IMR-90 (cell line): Measurements from ENCODE around the gene MOV10L1. TPM values are rescaled to one million over a fixed set of nuclear protein-coding genes. Genes with fewer than 3 reads are reported as not detected.

Source experiments
- ATAC-seq: fragments of 200-7000 bp; cut with Tn5 transposase; 2 replicates; pipeline ENCODE4 v1.9.1; 2020; ENCODE audit warnings: low read depth, mild to moderate bottlenecking, moderate library complexity
- BruUV-seq: library from RNA; stranded (reverse); fragments of 400-500 nt; replicated peaks from 2 replicates; lab custom pipeline; 2021; lab: Mats Ljungman, UMichigan
- CTCF ChIA-PET: fragments of 300-600 bp; formaldehyde crosslinking; extraction: SDS; loops from one replicate; lab custom pipeline; 2021; ENCODE audit warnings: antibody characterized with exemption; lab: Yijun Ruan, JAX
- POLR2A ChIA-PET: fragments of 300-600 bp; sonication (Branson Sonifier 250); formaldehyde crosslinking; loops from one replicate; lab custom pipeline; 2022; ENCODE audit warnings: antibody characterized with exemption; ENCODE audit not compliant: unreplicated experiment; lab: Charles Lee
- DNase-seq: peaks from one replicate; pipeline ENCODE4 v3.0.0; 2013
- H2AFZ ChIP-seq: replicated peaks from 2 replicates; pipeline ENCODE3; 2013; ENCODE audit warnings: low read length, mild to moderate bottlenecking; ENCODE audit not compliant: poor library complexity
- H2AK5ac ChIP-seq: 2 replicates; pipeline ENCODE4 v1.6.1; 2013; ENCODE audit warnings: low read depth, low read length, inconsistent platforms
- H2AK9ac ChIP-seq: replicated peaks from 2 replicates; pipeline ENCODE3; 2013; ENCODE audit warnings: mild to moderate bottlenecking, low read depth, low read length, moderate library complexity; ENCODE audit not compliant: poor library complexity
- H2BK120ac ChIP-seq: 2 replicates; pipeline ENCODE4 v1.6.1; 2013; ENCODE audit warnings: low read depth, low read length, inconsistent platforms
- H2BK15ac ChIP-seq: 3 replicates; pipeline ENCODE4 v1.6.1; 2013; ENCODE audit warnings: low read depth, low read length, inconsistent platforms
- H2BK20ac ChIP-seq: 2 replicates; pipeline ENCODE4 v1.6.1; 2013; ENCODE audit warnings: low read depth, mild to moderate bottlenecking, inconsistent platforms, low read length, moderate library complexity
- H2BK5ac ChIP-seq: 2 replicates; pipeline ENCODE4 v1.6.1; 2013; ENCODE audit warnings: mild to moderate bottlenecking, low read depth, low read length, inconsistent platforms; ENCODE audit not compliant: poor library complexity, severe bottlenecking
- H3K14ac ChIP-seq: replicated peaks from 2 replicates; pipeline ENCODE4 v1.6.1; 2013; ENCODE audit warnings: low read depth, low read length, inconsistent platforms
- H3K18ac ChIP-seq: 2 replicates; pipeline ENCODE4 v1.6.1; 2013; ENCODE audit warnings: low read depth, low read length, control low read depth
- H3K23ac ChIP-seq: 2 replicates; pipeline ENCODE4 v1.6.1; 2013; ENCODE audit warnings: low read depth, low read length, inconsistent platforms
- H3K27ac ChIP-seq: 2 replicates; pipeline ENCODE4 v1.5.1; 2013; ENCODE audit warnings: mild to moderate bottlenecking, control low read depth, low read length; ENCODE audit not compliant: insufficient read depth
- H3K27me3 ChIP-seq: 2 replicates; pipeline ENCODE4 v1.6.1; 2013; ENCODE audit warnings: low read length; ENCODE audit not compliant: control insufficient read depth, insufficient read depth
- H3K36me3 ChIP-seq: 2 replicates; pipeline ENCODE4 v1.6.1; 2013; ENCODE audit warnings: low read length, mixed read lengths; ENCODE audit not compliant: control insufficient read depth, insufficient read depth
- H3K4ac ChIP-seq: 2 replicates; pipeline ENCODE4 v1.6.1; 2013; ENCODE audit warnings: low read depth, low read length, inconsistent platforms
- H3K4me1 ChIP-seq: 2 replicates; pipeline ENCODE4 v1.6.1; 2013; ENCODE audit warnings: low read length, mixed read lengths; ENCODE audit not compliant: control insufficient read depth, insufficient read depth
- H3K4me2 ChIP-seq: 2 replicates; pipeline ENCODE4 v1.6.1; 2013; ENCODE audit warnings: low read depth, mild to moderate bottlenecking, control low read depth, low read length, moderate library complexity
- H3K4me3 ChIP-seq: 2 replicates; pipeline ENCODE4 v1.5.1; 2013; ENCODE audit warnings: low read depth, mild to moderate bottlenecking, control low read depth, low read length, moderate library complexity; ENCODE audit not compliant: insufficient read depth
- H3K56ac ChIP-seq: 2 replicates; pipeline ENCODE4 v1.6.1; 2013; ENCODE audit warnings: low read length, inconsistent platforms; ENCODE audit not compliant: insufficient read depth; ENCODE audit errors: extremely low read depth
- H3K79me1 ChIP-seq, 2 experiments: 2 replicates each; pipeline ENCODE4 v1.6.1; 2013; ENCODE audit warnings: low read length in 2 of 2, inconsistent platforms in 1 of 2, low read depth in 1 of 2
- H3K9ac ChIP-seq: 2 replicates; pipeline ENCODE4 v1.6.1; 2013; ENCODE audit warnings: low read depth, low read length, control low read depth
- H3K9me1 ChIP-seq: 2 replicates; pipeline ENCODE4 v1.6.1; 2013; ENCODE audit warnings: low read length, inconsistent platforms; ENCODE audit not compliant: insufficient read depth
- H3K9me3 ChIP-seq: 2 replicates; pipeline ENCODE4 v1.6.1; 2013; ENCODE audit warnings: low read length; ENCODE audit not compliant: control insufficient read depth, insufficient read depth
- H4K20me1 ChIP-seq: 2 replicates; pipeline ENCODE4 v1.6.1; 2013; ENCODE audit warnings: low read length, inconsistent platforms; ENCODE audit not compliant: insufficient read depth
- H4K5ac ChIP-seq: 2 replicates; pipeline ENCODE4 v1.6.1; 2013; ENCODE audit warnings: mild to moderate bottlenecking, low read depth, low read length, control low read depth
- H4K8ac ChIP-seq, 2 experiments: 2 replicates each; pipeline ENCODE4 v1.6.1; 2013; ENCODE audit warnings: low read depth in 2 of 2, low read length in 2 of 2, control low read depth in 1 of 2, inconsistent platforms in 1 of 2
- H4K91ac ChIP-seq: 2 replicates; pipeline ENCODE4 v1.6.1; 2013; ENCODE audit warnings: low read depth, low read length, inconsistent platforms; ENCODE audit not compliant: insufficient read depth
- BHLHE40 ChIP-seq: fragments of 150-350 bp; IDR thresholded peaks from 2 replicates; pipeline ENCODE4 v1.6.1; 2016; ENCODE audit warnings: mild to moderate bottlenecking, low read depth, low read length
- POLR2A ChIP-seq: IDR thresholded peaks from 2 replicates; pipeline ENCODE4 v1.6.1; 2012; ENCODE audit warnings: mild to moderate bottlenecking, low read depth, low read length
- WGBS, 2 experiments: methylation state at CpG; one replicate each; pipeline versions ENCODE4 v1.1.5 to v1.1.7; 2013; ENCODE audit warnings: missing lambda C conversion rate in 2 of 2; ENCODE audit not compliant: insufficient read length in 1 of 2; ENCODE audit errors: extremely low coverage in 2 of 2; 5-methylcytosine and 5-hydroxymethylcytosine counted together
- dilution Hi-C: fragments of 300-500 bp; cut with HindIII; formaldehyde crosslinking; loops from one replicate; pipeline ENCODE4 v1.14.3; 2018; ENCODE audit warnings: low sequenced_read_pairs; ENCODE audit not compliant: unreplicated experiment
- in situ Hi-C: fragments of 300-500 bp; cut with MboI; formaldehyde crosslinking; loops from 3 replicates; pipeline ENCODE4 v1.14.3; 2019; ENCODE audit warnings: low sequenced_read_pairs, inconsistent platforms, mixed read lengths
- intact Hi-C: fragments of 100-400 bp; cut with micrococcal nuclease; formaldehyde crosslinking; loops from 2 replicates; pipeline ENCODE4 v1.10.0; 2022
- polyA plus RNA-seq, 3 experiments: library from polyadenylated mRNA; depleted of rRNA; stranded (reverse); fragments of >200 nt; gene quantifications; 2 replicates each; pipeline ENCODE4 v1.2.3, GENCODE V29; 2012; ENCODE audit warnings: low replicate concordance in 1 of 3
- total RNA-seq: library from RNA; depleted of rRNA; stranded (reverse); fragments of >200 nt; gene quantifications from 2 replicates; pipeline ENCODE4 v1.2.3, GENCODE V29; 2012
- TF ChIP-seq, protein P1 (sequence below): conservative IDR thresholded peaks from 2 replicates; pipeline ENCODE4 v1.5.1; 2012; ENCODE audit warnings: mild to moderate bottlenecking, low read depth, low read length, improper control_type of control experiment

The MOV10L1 gene
- total and polyA plus RNA-seq, 2 of the 4 experiments (the other 2 are of a cell fraction) = 0.72 to 1.4 TPM

DNA sequence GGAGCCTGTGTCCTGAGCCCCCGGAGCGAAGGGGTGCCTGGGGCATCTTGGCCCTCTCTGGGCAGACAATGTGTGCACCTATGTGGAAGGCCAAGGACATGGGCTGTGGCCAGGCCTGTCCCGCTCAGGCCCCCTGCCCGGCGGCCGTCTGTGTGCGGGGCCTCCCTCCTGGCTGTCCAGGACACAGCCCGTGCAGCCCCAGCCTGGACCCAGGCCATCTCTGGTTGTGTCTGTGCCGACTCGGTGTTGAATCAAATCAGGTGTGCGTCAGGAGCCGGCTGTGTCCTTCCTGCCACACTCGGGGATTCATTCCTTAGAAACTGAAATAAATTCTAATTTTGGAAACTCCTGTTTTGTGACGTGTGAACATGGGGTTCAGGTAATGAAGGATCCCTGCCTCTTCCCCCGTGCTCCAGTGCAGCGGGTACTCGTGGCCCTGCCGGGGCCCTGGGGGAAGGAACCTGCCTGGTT lies 109.5 kb downstream of the MOV10L1 start:
- Histone ChIP-seq H3K4me1 (peaks cover 4% of the 10 kb centered on the region; the same call in 1 of the 2 replicates), H2AK5ac (no peak overlapping the region), H2BK120ac (no peak overlapping the region), H3K9ac (no peak overlapping the region), H3K79me1 (peaks cover 31 to 35% of the 10 kb centered on the region in 2 experiments), H3K14ac (no peak overlapping the region), H3K9me1 (0 out of 2 replicates have a peak, but pooled peaks cover 2% of the 10 kb centered on the region), H4K91ac (no peak overlapping the region), H3K4me3 (no peak overlapping the region), H2BK20ac (no peak overlapping the region), H2BK15ac (no peak overlapping the region), H3K36me3 (peaks cover 25% of the 10 kb centered on the region), H2AFZ (no peak overlapping the region), H4K20me1 (peaks cover 13% of the 10 kb centered on the region), H3K4ac (no peak overlapping the region), H3K4me2 (no peak overlapping the region), H3K27ac (no peak overlapping the region), H3K9me3 (no peaks in the 10 kb centered on the region), H3K23ac (no peak overlapping the region), H3K18ac (no peak overlapping the region), H3K56ac (no peak overlapping the region), H2AK9ac (peak overlapping the region; percentile 81), H3K27me3 (no peaks in the 10 kb centered on the region), H4K5ac (no peak overlapping the region), H2BK5ac (no peak overlapping the region), H4K8ac (no peak overlapping the region)
- dilution Hi-C loops = no loop called here
- intact Hi-C loops = no loop called here
- 86% methylated on average over 10 of the region's 18 CpGs; no CpG with 5 or more reads in 1 of the 2 experiments for WGBS, 2 experiments
- CTCF ChIA-PET = no interaction called here
- no TSS peak for BruUV-seq
- TF ChIP-seq POLR2A (no peak), BHLHE40 (no peak)
- TF ChIP-seq, protein P1, sequence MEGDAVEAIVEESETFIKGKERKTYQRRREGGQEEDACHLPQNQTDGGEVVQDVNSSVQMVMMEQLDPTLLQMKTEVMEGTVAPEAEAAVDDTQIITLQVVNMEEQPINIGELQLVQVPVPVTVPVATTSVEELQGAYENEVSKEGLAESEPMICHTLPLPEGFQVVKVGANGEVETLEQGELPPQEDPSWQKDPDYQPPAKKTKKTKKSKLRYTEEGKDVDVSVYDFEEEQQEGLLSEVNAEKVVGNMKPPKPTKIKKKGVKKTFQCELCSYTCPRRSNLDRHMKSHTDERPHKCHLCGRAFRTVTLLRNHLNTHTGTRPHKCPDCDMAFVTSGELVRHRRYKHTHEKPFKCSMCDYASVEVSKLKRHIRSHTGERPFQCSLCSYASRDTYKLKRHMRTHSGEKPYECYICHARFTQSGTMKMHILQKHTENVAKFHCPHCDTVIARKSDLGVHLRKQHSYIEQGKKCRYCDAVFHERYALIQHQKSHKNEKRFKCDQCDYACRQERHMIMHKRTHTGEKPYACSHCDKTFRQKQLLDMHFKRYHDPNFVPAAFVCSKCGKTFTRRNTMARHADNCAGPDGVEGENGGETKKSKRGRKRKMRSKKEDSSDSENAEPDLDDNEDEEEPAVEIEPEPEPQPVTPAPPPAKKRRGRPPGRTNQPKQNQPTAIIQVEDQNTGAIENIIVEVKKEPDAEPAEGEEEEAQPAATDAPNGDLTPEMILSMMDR = no peak
- DNase-seq (no peak), ATAC-seq (no peak)
- POLR2A ChIA-PET = no interaction called here
- in situ Hi-C loops = no loop called here
